ENCODE data around the gene RNH1.

The RNH1 gene

DNA sequence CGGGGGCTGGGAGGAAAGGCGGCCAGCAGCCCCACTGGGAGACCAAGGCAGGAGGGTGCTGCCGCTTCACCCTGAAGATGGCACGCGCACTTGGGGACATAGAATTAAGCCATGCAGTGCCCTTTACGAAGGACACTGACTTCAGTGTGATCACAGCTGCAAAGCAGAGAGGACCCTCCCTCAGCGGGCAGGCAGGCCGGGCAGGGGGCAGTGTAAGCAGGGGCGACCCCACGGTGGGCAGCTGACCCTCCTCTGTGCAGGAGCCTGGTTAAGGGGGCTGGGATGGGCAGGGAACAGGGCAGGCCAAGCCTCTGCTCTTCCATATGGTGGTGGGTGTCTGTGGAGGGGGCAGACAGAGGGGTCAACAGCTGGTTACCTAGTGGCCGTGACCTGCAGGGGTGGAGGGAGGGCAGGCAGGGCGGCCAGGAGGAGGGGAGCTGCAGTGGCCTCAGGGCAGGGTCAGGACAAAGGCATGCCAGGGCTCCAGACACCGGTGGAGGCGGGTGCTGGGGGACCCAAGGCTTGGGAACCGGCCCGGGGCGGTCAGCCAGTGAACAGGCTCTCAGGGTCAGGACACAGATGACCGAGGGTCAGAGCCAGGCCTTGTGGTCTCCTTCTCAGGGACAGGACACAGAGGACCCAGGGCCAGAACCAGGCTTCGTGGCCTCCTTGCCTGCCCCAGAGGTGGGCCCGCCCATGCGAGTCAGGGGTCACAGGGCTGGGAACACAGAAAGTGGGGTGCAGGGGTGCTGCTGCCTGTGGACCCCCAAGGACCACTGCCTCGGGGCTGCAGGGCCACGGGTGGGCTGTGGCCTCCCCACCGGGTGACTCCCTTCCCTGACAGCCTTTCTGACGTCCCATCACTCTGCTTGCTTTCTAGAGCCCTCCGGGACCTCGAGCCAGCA, 46.3 kb upstream of the RNH1 start:
- Histone ChIP-seq H2BK5ac (ENCODE audit: low read length) (no peak overlapping the region), H3K9ac (ENCODE audit: low read length) (no peak overlapping the region), H3K27me3 (ENCODE audit: insufficient read depth, low read length, poor library complexity) (peaks cover 10% of the 10 kb centered on the region), H4K5ac (ENCODE audit: low read length) (no peak overlapping the region), H3K27ac (ENCODE audit: low read depth, low read length) (no peak overlapping the region), H3K23ac (ENCODE audit: low read length) (no peak overlapping the region), H3K36me3 (ENCODE audit: control insufficient read depth, insufficient read depth, low read length) (no peaks in the 10 kb centered on the region), H3K4me2 (ENCODE audit: low read length) (no peak overlapping the region), H3K79me1 (ENCODE audit: low read length) (no peaks in the 10 kb centered on the region), H2BK15ac (replicated peaks; ENCODE audit: low read depth) (no peak overlapping the region), H3K56ac (ENCODE audit: low read length) (no peak overlapping the region), H4K8ac (ENCODE audit: low read depth, low read length) (no peak overlapping the region), H3K79me2 (ENCODE audit: control insufficient read depth, insufficient read depth, low read length) (no peaks in the 10 kb centered on the region), H3K4me3 (ENCODE audit: low read length) (no peak overlapping the region), H3K4ac (ENCODE audit: low read depth, low read length) (no peak overlapping the region), H2AK5ac (ENCODE audit: low read length) (no peak overlapping the region), H3K18ac (ENCODE audit: low read length) (no peak overlapping the region), H3K4me1 (ENCODE audit: control insufficient read depth, low read depth, low read length) (no peaks in the 10 kb centered on the region), H2BK120ac (ENCODE audit: low read depth, low read length) (no peak overlapping the region)
- no peak for DNase-seq
- no CpG with 5 or more reads among the region's 27 CpGs for WGBS (ENCODE audit: extremely low coverage, insufficient coverage, low lambda C conversion rate)

DNA sequence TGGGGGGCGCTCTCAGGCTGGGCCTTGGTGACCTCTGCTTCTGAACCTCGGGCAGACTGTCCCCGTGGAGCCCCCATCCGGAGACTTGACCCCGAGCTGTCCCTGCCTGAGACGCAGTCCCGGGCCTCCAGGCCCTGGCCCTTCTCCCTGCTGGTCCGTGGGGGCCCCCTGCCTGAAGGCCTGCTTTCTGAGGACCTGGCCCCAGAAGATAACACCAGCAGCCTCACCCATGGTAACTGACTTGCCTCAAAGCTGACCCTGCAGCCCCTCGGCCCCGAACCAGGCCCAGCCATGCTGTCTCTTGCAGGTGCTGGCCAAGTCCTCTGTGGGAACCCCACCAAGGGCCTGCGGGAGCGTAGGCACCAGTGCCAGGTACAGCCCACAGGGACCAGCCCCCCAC, 44.6 kb upstream of the RNH1 start:
- Histone ChIP-seq H3K18ac (ENCODE audit: low read length) (no peak overlapping the region), H3K79me1 (ENCODE audit: low read length) (no peaks in the 10 kb centered on the region), H3K9ac (ENCODE audit: low read length) (no peak overlapping the region), H3K4me1 (ENCODE audit: control insufficient read depth, low read depth, low read length) (no peaks in the 10 kb centered on the region), H4K8ac (ENCODE audit: low read depth, low read length) (no peak overlapping the region), H4K5ac (ENCODE audit: low read length) (no peak overlapping the region), H3K27ac (ENCODE audit: low read depth, low read length) (no peak overlapping the region), H2BK120ac (ENCODE audit: low read depth, low read length) (no peak overlapping the region), H2BK5ac (ENCODE audit: low read length) (no peak overlapping the region), H3K36me3 (ENCODE audit: control insufficient read depth, insufficient read depth, low read length) (no peaks in the 10 kb centered on the region), H3K4me3 (ENCODE audit: low read length) (no peak overlapping the region), H3K4me2 (ENCODE audit: low read length) (no peak overlapping the region), H3K4ac (ENCODE audit: low read depth, low read length) (no peak overlapping the region), H2AK5ac (ENCODE audit: low read length) (no peak overlapping the region), H3K79me2 (ENCODE audit: control insufficient read depth, insufficient read depth, low read length) (no peaks in the 10 kb centered on the region), H3K27me3 (ENCODE audit: insufficient read depth, low read length, poor library complexity) (peaks cover 9% of the 10 kb centered on the region), H3K23ac (ENCODE audit: low read length) (no peak overlapping the region), H3K56ac (ENCODE audit: low read length) (no peak overlapping the region), H2BK15ac (replicated peaks; ENCODE audit: low read depth) (no peak overlapping the region)
- no CpG with 5 or more reads among the region's 12 CpGs for WGBS (ENCODE audit: extremely low coverage, insufficient coverage, low lambda C conversion rate)
- no peak for DNase-seq

DNA sequence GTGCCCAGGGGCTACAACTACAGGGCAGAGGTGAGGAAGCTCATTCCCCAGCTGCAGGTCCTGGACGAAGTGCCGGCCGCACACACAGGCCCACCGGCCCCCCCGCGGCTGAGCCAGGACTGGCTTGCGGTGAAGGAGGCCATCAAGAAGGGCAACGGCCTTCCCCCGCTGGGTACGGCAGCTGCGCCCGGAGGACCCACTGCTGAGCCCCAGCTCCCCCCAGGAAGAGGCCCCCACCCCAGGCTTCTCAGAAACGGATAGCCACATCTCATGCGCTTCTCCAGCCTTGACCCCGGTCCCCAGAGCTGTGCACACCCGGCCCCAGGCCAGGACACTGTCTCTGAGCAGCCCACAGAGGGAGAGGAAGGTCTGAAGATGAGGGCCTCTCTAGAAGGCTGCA, 44.1 kb upstream of the RNH1 start:
- Histone ChIP-seq H3K4me3 (ENCODE audit: low read length) (no peak overlapping the region), H3K4me1 (ENCODE audit: control insufficient read depth, low read depth, low read length) (no peaks in the 10 kb centered on the region), H3K27ac (ENCODE audit: low read depth, low read length) (no peak overlapping the region), H3K23ac (ENCODE audit: low read length) (no peak overlapping the region), H3K4me2 (ENCODE audit: low read length) (no peak overlapping the region), H4K8ac (ENCODE audit: low read depth, low read length) (no peak overlapping the region), H4K5ac (ENCODE audit: low read length) (no peak overlapping the region), H2BK120ac (ENCODE audit: low read depth, low read length) (no peak overlapping the region), H2BK15ac (replicated peaks; ENCODE audit: low read depth) (no peak overlapping the region), H3K18ac (ENCODE audit: low read length) (no peak overlapping the region), H3K4ac (ENCODE audit: low read depth, low read length) (no peak overlapping the region), H3K79me2 (ENCODE audit: control insufficient read depth, insufficient read depth, low read length) (no peaks in the 10 kb centered on the region), H3K56ac (ENCODE audit: low read length) (no peak overlapping the region), H3K79me1 (ENCODE audit: low read length) (no peaks in the 10 kb centered on the region), H3K36me3 (ENCODE audit: control insufficient read depth, insufficient read depth, low read length) (no peaks in the 10 kb centered on the region), H3K9ac (ENCODE audit: low read length) (no peak overlapping the region), H2AK5ac (ENCODE audit: low read length) (no peak overlapping the region), H2BK5ac (ENCODE audit: low read length) (no peak overlapping the region), H3K27me3 (ENCODE audit: insufficient read depth, low read length, poor library complexity) (peaks cover 4% of the 10 kb centered on the region)
- no peak for DNase-seq
- no CpG with 5 or more reads among the region's 16 CpGs for WGBS (ENCODE audit: extremely low coverage, insufficient coverage, low lambda C conversion rate)

DNA sequence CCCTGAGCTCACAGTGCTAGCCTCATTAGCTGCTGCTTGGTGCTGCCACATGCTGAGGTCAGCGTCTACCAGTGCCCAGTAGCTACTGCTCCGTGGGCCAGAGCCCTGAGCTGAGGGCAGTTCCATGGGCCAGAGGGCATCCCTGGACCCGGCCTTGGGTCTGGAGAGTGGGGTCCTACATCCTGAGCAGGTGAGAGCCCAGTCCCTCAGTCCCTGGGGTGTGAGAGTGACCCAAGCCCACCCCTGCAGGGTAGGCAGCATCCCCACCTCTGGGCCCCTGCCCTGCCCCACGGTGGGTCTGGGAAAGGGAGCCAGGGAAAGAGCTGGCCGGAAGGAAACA, 43.7 kb upstream of the RNH1 start:
- H3K79me2 ChIP-seq (ENCODE audit: control insufficient read depth, insufficient read depth, low read length), result no peaks in the 10 kb centered on the region
- DNase-seq, result no peak
- WGBS (ENCODE audit: extremely low coverage, insufficient coverage, low lambda C conversion rate), result no CpG with 5 or more reads among the region's 5 CpGs
- no peak overlapping the region for H2AK5ac ChIP-seq (ENCODE audit: low read length)
- H3K79me1 ChIP-seq (ENCODE audit: low read length), result no peaks in the 10 kb centered on the region
- H3K56ac ChIP-seq (ENCODE audit: low read length), result no peak overlapping the region
- H3K4me2 ChIP-seq (ENCODE audit: low read length), result no peak overlapping the region
- H3K27me3 ChIP-seq (ENCODE audit: insufficient read depth, low read length, poor library complexity), result peaks cover 2% of the 10 kb centered on the region
- no peak overlapping the region for H3K9ac ChIP-seq (ENCODE audit: low read length)
- no peak overlapping the region for H2BK5ac ChIP-seq (ENCODE audit: low read length)
- no peak overlapping the region for H2BK15ac ChIP-seq (replicated peaks; ENCODE audit: low read depth)
- H3K36me3 ChIP-seq (ENCODE audit: control insufficient read depth, insufficient read depth, low read length), result no peaks in the 10 kb centered on the region
- H3K4me1 ChIP-seq (ENCODE audit: control insufficient read depth, low read depth, low read length), result no peaks in the 10 kb centered on the region
- H3K23ac ChIP-seq (ENCODE audit: low read length), result no peak overlapping the region
- no peak overlapping the region for H2BK120ac ChIP-seq (ENCODE audit: low read depth, low read length)
- H4K8ac ChIP-seq (ENCODE audit: low read depth, low read length), result no peak overlapping the region
- no peak overlapping the region for H3K4ac ChIP-seq (ENCODE audit: low read depth, low read length)
- no peak overlapping the region for H4K5ac ChIP-seq (ENCODE audit: low read length)
- H3K4me3 ChIP-seq (ENCODE audit: low read length), result no peak overlapping the region
- H3K27ac ChIP-seq (ENCODE audit: low read depth, low read length), result no peak overlapping the region
- no peak overlapping the region for H3K18ac ChIP-seq (ENCODE audit: low read length)

DNA sequence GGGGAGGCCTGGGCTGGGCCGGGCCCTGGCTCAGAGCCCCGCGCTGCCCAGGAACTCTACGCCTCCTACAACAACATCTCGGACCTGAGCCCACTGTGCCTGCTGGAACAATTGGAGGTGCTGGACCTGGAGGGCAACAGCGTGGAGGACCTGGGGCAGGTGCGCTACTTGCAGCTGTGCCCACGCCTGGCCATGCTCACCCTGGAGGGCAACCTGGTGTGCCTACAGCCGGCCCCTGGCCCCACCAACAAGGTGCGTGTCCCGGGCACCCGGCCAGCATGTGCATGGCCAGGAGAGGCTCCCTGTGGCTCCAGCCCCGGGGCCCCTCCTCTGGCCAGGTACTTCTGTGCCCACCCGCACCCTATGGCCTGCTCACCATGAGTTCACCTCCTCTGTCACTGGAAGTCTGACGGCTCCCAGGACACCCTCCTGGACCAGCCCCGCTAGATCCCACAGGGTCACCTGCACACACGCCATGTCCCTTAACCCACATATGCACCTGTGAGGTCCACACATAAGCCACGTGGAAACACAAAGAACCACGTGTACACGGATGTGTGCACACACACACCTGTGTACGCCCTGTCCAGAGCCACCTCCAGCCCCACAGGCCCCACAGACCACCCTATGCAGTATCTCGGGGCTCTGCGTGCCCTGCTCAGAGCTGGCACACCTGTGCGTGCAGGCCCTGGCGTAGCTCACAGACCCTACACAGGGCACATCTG, 43.1 kb upstream of the RNH1 start:
- Histone ChIP-seq H4K8ac (ENCODE audit: low read depth, low read length) (no peak overlapping the region), H2BK120ac (ENCODE audit: low read depth, low read length) (no peak overlapping the region), H2BK5ac (ENCODE audit: low read length) (no peak overlapping the region), H3K79me1 (ENCODE audit: low read length) (no peaks in the 10 kb centered on the region), H3K23ac (ENCODE audit: low read length) (no peak overlapping the region), H3K79me2 (ENCODE audit: control insufficient read depth, insufficient read depth, low read length) (no peaks in the 10 kb centered on the region), H2BK15ac (replicated peaks; ENCODE audit: low read depth) (no peak overlapping the region), H3K4me3 (ENCODE audit: low read length) (no peak overlapping the region), H2AK5ac (ENCODE audit: low read length) (no peak overlapping the region), H3K27me3 (ENCODE audit: insufficient read depth, low read length, poor library complexity) (no peaks in the 10 kb centered on the region), H3K36me3 (ENCODE audit: control insufficient read depth, insufficient read depth, low read length) (no peaks in the 10 kb centered on the region), H3K56ac (ENCODE audit: low read length) (no peak overlapping the region), H3K4me1 (ENCODE audit: control insufficient read depth, low read depth, low read length) (no peaks in the 10 kb centered on the region), H3K27ac (ENCODE audit: low read depth, low read length) (no peak overlapping the region), H3K4ac (ENCODE audit: low read depth, low read length) (no peak overlapping the region), H3K18ac (ENCODE audit: low read length) (no peak overlapping the region), H3K4me2 (ENCODE audit: low read length) (no peak overlapping the region), H4K5ac (ENCODE audit: low read length) (no peak overlapping the region), H3K9ac (ENCODE audit: low read length) (no peak overlapping the region)
- no peak for DNase-seq
- no CpG with 5 or more reads among the region's 25 CpGs for WGBS (ENCODE audit: extremely low coverage, insufficient coverage, low lambda C conversion rate)
